PC-3 (cell line): ENCODE results near the gene HGD. TPM values are rescaled to one million over a fixed set of nuclear protein-coding genes. Genes with fewer than 3 reads are reported as not detected.

Experiments used
- ATAC-seq: fragments of 200-7000 bp; cut with Tn5 transposase; 2 replicates; pipeline ENCODE4 v1.9.1; 2020; ENCODE audit warnings: mild to moderate bottlenecking, moderate library complexity
- BruUV-seq: library from RNA; stranded (reverse); fragments of 400-500 nt; replicated peaks from 2 replicates; lab custom pipeline; 2021; lab: Mats Ljungman, UMichigan
- CTCF ChIA-PET: fragments of 300-600 bp; sonication (Branson Sonifier 250); formaldehyde crosslinking; loops from one replicate; lab custom pipeline; 2022; ENCODE audit warnings: antibody characterized with exemption; lab: Charles Lee
- POLR2A ChIA-PET: fragments of 300-600 bp; sonication (Branson Sonifier 250); formaldehyde crosslinking; loops from one replicate; lab custom pipeline; 2022; ENCODE audit warnings: antibody characterized with exemption; ENCODE audit not compliant: unreplicated experiment; lab: Charles Lee
- DNase-seq: peaks from one replicate; pipeline ENCODE4 v3.0.0-alpha.2; 2015
- H2AFZ ChIP-seq: fragments of 300-600 bp; sonication (generic); 2 replicates; pipeline ENCODE4 v1.6.0; 2016; ENCODE audit warnings: antibody characterized with exemption, low read length
- H3F3A ChIP-seq: fragments of 300-600 bp; sonication (generic); one replicate; pipeline ENCODE4 v1.6.0; 2017; ENCODE audit warnings: antibody characterized with exemption, low read length, control low read depth, mild to moderate bottlenecking; ENCODE audit not compliant: unreplicated experiment
- H3K27ac ChIP-seq: fragments of 300-600 bp; sonication (generic); 2 replicates; pipeline ENCODE4 v1.5.1; 2016; ENCODE audit warnings: mild to moderate bottlenecking, low read length
- H3K27me3 ChIP-seq: fragments of 300-600 bp; sonication (generic); 2 replicates; pipeline ENCODE4 v1.6.1; 2016; ENCODE audit warnings: low read length, mixed read lengths
- H3K36me3 ChIP-seq: fragments of 300-600 bp; sonication (generic); 2 replicates; pipeline ENCODE4 v1.6.1; 2016; ENCODE audit warnings: low read depth, mixed run types, low read length, mixed read lengths
- H3K4me1 ChIP-seq: fragments of 300-600 bp; sonication (generic); 2 replicates; pipeline ENCODE4 v1.5.1; 2016; ENCODE audit warnings: low read length; ENCODE audit not compliant: insufficient read depth
- H3K4me2 ChIP-seq: fragments of 300-600 bp; sonication (generic); 2 replicates; pipeline ENCODE4 v1.6.0; 2016; ENCODE audit warnings: low read length
- H3K4me3 ChIP-seq: fragments of 300-600 bp; sonication (generic); 2 replicates; pipeline ENCODE4 v1.5.1; 2016; ENCODE audit warnings: mild to moderate bottlenecking, low read length, mixed read lengths
- H3K79me2 ChIP-seq: fragments of 300-600 bp; sonication (generic); 2 replicates; pipeline ENCODE4 v1.6.1; 2017; ENCODE audit warnings: low read length, mixed read lengths
- H3K9ac ChIP-seq: fragments of 300-600 bp; sonication (generic); 2 replicates; pipeline ENCODE4 v1.6.0; 2016; ENCODE audit warnings: mild to moderate bottlenecking, low read length
- H3K9me2 ChIP-seq: fragments of 300-600 bp; sonication (generic); replicated peaks from 2 replicates; pipeline ENCODE4 v1.6.1; 2016; ENCODE audit warnings: mixed run types, low read length, mixed read lengths
- H3K9me3 ChIP-seq: fragments of 300-600 bp; sonication (generic); 2 replicates; pipeline ENCODE4 v1.6.1; 2016; ENCODE audit warnings: low read length, mixed read lengths
- H4K20me1 ChIP-seq: fragments of 300-600 bp; sonication (generic); 2 replicates; pipeline ENCODE4 v1.6.1; 2016; ENCODE audit warnings: low read length, mixed read lengths
- EZH2 ChIP-seq: fragments of 300-600 bp; sonication (generic); IDR thresholded peaks from one replicate; pipeline ENCODE4 v1.6.1; 2017; ENCODE audit warnings: antibody characterized with exemption, mild to moderate bottlenecking, low read length; ENCODE audit not compliant: unreplicated experiment
- EZH2phosphoT487 ChIP-seq: fragments of 300-600 bp; sonication (generic); IDR thresholded peaks from 2 replicates; pipeline ENCODE4 v1.6.1; 2018; ENCODE audit warnings: mild to moderate bottlenecking, antibody characterized with exemption, low read length, borderline replicate concordance
- intact Hi-C: fragments of 100-400 bp; cut with micrococcal nuclease; formaldehyde crosslinking; loops from 2 replicates; pipeline ENCODE4 v1.9.0; 2023
- total RNA-seq: library from RNA; depleted of rRNA; stranded (reverse); fragments of >200 nt; gene quantifications from 2 replicates; pipeline ENCODE4 v1.2.3, GENCODE V29; 2014; rRNA removed
- TF ChIP-seq, protein P1 (sequence below): fragments of 300-600 bp; sonication (generic); conservative IDR thresholded peaks from 2 replicates; pipeline ENCODE4 v1.5.1; 2017; ENCODE audit warnings: antibody characterized with exemption, low read depth, mild to moderate bottlenecking, low read length

Gene HGD
- total RNA-seq, 1 experiment from 2014 or later, result 0.11 TPM

DNA sequence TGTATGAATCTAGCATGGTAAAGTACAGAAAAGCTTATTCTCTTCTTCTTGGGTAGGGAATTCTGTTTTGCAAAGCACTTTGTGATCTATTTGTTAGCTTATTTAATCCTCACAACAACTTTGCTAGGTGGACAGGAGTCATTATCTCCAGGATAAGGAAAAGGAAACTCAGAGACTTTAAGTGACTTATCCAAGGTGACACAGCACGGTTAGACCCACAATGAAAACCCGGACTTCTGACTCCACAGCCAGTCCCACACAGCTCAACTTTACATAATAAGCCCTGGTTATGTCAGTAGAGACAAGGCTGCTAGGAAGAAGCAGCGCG lies 86.3 kb downstream of the HGD start:
- Histone ChIP-seq H3K79me2 (peaks cover 40% of the 10 kb centered on the region), H4K20me1 (0 out of 2 replicates have a peak, but pooled peaks cover 4% of the 10 kb centered on the region), H2AFZ (peak overlapping the region; percentile 92), H3K4me2 (peak overlapping the region; percentile 83), H3K36me3 (peaks cover 27% of the 10 kb centered on the region), H3K4me3 (peak overlapping the region; percentile 93), H3K9me2 (no peaks in the 10 kb centered on the region), H3F3A (no peaks in the 10 kb centered on the region), H3K9ac (peak overlapping the region; percentile 98), H3K27ac (no peak overlapping the region), H3K9me3 (no peaks in the 10 kb centered on the region), H3K27me3 (no peaks in the 10 kb centered on the region), H3K4me1 (peaks cover 19% of the 10 kb centered on the region)
- TF ChIP-seq, protein P1, sequence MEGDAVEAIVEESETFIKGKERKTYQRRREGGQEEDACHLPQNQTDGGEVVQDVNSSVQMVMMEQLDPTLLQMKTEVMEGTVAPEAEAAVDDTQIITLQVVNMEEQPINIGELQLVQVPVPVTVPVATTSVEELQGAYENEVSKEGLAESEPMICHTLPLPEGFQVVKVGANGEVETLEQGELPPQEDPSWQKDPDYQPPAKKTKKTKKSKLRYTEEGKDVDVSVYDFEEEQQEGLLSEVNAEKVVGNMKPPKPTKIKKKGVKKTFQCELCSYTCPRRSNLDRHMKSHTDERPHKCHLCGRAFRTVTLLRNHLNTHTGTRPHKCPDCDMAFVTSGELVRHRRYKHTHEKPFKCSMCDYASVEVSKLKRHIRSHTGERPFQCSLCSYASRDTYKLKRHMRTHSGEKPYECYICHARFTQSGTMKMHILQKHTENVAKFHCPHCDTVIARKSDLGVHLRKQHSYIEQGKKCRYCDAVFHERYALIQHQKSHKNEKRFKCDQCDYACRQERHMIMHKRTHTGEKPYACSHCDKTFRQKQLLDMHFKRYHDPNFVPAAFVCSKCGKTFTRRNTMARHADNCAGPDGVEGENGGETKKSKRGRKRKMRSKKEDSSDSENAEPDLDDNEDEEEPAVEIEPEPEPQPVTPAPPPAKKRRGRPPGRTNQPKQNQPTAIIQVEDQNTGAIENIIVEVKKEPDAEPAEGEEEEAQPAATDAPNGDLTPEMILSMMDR, result no peak
- TF ChIP-seq EZH2 (no peak), EZH2phosphoT487 (no peak)
- ATAC-seq (no peak), DNase-seq (no peak)
- CTCF ChIA-PET, result interaction anchor here (0.8 to 1.5 kb wide), 4 partner anchors 28 to 200 kb away, joined by 4 to 14 read pairs (median 6); no protein-coding TSS in a partner anchor
- BruUV-seq, result TSS peak; percentile 76
- POLR2A ChIA-PET, result interaction anchor here (0.6 to 1.0 kb wide), 8 partner anchors 16 to 868 kb away, joined by 3 to 6 read pairs (median 4); no protein-coding TSS in a partner anchor
- intact Hi-C loops, result loop anchor here (1.0 to 2.0 kb wide), 3 partner anchors 35 to 178 kb away; partner anchors contain the start of genes GTF2E1 and RABL3

DNA sequence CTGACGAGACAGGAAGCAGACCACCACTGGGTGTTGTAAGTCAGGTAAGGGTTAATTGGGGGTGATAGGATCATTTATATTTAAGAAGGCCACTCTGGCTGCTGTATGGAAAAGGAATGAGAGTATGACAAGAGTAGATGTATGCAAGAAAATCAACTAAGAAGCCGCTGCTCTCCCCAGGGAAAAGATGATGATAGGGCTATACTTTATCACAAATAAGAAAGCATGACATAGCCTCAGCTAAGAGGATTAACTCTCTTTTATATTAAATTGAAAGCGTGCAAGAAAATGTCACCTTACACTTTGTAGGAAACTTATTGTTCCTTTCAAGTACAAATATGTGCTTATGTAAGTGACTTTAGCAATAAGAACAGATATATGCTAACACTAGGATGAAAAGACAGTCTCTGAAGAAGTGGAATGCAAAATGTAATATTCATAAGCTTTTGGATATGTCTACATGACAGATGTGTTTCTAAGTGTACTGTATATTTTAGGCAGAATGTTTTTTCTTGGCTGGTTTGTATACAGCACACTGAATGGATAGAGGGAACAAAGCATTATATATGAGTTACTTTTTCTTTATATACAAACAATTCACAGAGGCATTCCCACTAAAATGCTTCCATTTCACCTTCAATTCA lies 94.6 kb downstream of the HGD start:
- H3K27me3 ChIP-seq, result no peaks in the 10 kb centered on the region
- ATAC-seq (no peak), DNase-seq (no peak)
- intact Hi-C loops, result no loop called here
- H2AFZ ChIP-seq, result no peak overlapping the region
- no peaks in the 10 kb centered on the region for H3K9me2 ChIP-seq
- POLR2A ChIA-PET, result no interaction called here
- no peaks in the 10 kb centered on the region for H3K79me2 ChIP-seq
- no peaks in the 10 kb centered on the region for H4K20me1 ChIP-seq
- no peaks in the 10 kb centered on the region for H3F3A ChIP-seq
- no peaks in the 10 kb centered on the region for H3K9me3 ChIP-seq
- no peak overlapping the region for H3K9ac ChIP-seq
- no peak overlapping the region for H3K4me2 ChIP-seq
- H3K4me1 ChIP-seq, result no peaks in the 10 kb centered on the region
- H3K4me3 ChIP-seq, result no peak overlapping the region
- no peak overlapping the region for H3K27ac ChIP-seq
- CTCF ChIA-PET, result no interaction called here
- TF ChIP-seq EZH2 (no peak), EZH2phosphoT487 (no peak)
- TF ChIP-seq, protein P1, result no peak
- H3K36me3 ChIP-seq, result no peaks in the 10 kb centered on the region
- BruUV-seq, result no TSS peak

Other genes with a start within 250 kb of the HGD start
- gene FSTL1, start 231.2 kb downstream of the HGD start, total RNA-seq, result 178 and 185 TPM in 2 replicates
- 239 and 283 TPM in 2 replicates for gene NDUFB4, start 85.9 kb downstream of the HGD start, total RNA-seq
- 21.3 and 24.3 TPM in 2 replicates for gene RABL3, start 60.3 kb upstream of the HGD start, total RNA-seq
- gene GTF2E1, start 60.5 kb upstream of the HGD start, total RNA-seq, result 10.7 and 15.2 TPM in 2 replicates
- gene STXBP5L, start 226.0 kb upstream of the HGD start, total RNA-seq, result not detected in 2 replicates